ENCODE results near the gene LRRC15. TPM values are rescaled to one million over a fixed set of nuclear protein-coding genes. Genes with fewer than 3 reads are reported as not detected.

The LRRC15 gene
- polyA plus RNA-seq, 2 of the 4 experiments (the other 2 are of a cell fraction) = 0.05 to 0.14 TPM

DNA sequence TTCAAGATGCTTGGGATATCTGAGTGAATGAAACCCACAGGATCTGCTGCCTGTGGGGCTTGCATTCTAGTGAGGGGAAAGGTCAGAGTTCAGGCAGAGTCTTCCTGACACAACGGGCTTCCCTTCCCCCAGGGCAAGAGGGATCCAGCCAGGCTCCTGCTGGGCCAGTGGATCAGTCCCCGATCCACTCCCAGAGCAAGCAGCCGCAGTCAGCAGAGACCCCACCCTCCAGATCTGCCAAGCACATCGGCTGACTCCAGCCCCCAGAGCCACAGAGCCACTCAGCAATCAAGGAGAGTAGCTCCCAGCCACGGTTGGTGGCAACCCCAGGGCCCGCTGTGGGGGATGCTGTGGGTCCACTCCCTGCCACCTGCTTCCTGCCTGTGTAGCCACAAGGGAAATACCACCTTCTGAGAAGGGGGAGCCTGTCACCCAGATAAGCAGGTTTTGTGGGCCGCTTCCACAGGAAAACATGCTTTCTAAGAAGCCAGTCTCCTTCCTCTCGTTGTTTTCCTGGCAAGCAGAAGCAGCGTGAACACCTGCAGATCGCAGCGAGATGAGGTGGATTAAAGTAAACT, 63.3 kb downstream of the LRRC15 start:
- no peaks in the 10 kb centered on the region for H3K9me3 ChIP-seq
- WGBS (ENCODE audit: missing lambda C conversion rate) = 76% methylated on average over 10 of the region's 11 CpGs
- CTCF ChIA-PET = interaction anchor here (1.6 to 3.1 kb wide), 3 partner anchors 10 to 525 kb away, joined by 5 to 10 read pairs (median 9); no protein-coding TSS in a partner anchor
- H3K4me2 ChIP-seq = no peak overlapping the region
- peaks cover 13% of the 10 kb centered on the region for H3K4me1 ChIP-seq
- TF ChIP-seq ATOH8 (CRISPR knock-in tag; IDR thresholded peaks at IDR 0.05; ENCODE audit: low read depth) (no peak), EHF (CRISPR knock-in tag; IDR thresholded peaks at IDR 0.05) (no peak), RAD21 (conservative IDR thresholded peaks at IDR 0.05 in 1 of 2, IDR thresholded peaks at IDR 0.05 in 1 of 2) (no peak), CHD2 (IDR thresholded peaks at IDR 0.05; ENCODE audit: low read length, partially characterized antibody) (no peak), NR3C1 (IDR thresholded peaks at IDR 0.05) (no peak), RFX5 (IDR thresholded peaks at IDR 0.05) (no peak)
- TF ChIP-seq, protein P1, sequence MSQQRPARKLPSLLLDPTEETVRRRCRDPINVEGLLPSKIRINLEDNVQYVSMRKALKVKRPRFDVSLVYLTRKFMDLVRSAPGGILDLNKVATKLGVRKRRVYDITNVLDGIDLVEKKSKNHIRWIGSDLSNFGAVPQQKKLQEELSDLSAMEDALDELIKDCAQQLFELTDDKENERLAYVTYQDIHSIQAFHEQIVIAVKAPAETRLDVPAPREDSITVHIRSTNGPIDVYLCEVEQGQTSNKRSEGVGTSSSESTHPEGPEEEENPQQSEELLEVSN (IDR thresholded peaks at IDR 0.05; ENCODE audit: borderline replicate concordance, low read depth) = no peak
- TF ChIP-seq, protein P2, sequence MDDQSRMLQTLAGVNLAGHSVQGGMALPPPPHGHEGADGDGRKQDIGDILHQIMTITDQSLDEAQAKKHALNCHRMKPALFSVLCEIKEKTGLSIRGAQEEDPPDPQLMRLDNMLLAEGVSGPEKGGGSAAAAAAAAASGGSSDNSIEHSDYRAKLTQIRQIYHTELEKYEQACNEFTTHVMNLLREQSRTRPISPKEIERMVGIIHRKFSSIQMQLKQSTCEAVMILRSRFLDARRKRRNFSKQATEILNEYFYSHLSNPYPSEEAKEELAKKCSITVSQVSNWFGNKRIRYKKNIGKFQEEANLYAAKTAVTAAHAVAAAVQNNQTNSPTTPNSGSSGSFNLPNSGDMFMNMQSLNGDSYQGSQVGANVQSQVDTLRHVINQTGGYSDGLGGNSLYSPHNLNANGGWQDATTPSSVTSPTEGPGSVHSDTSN (IDR thresholded peaks at IDR 0.05) = no peak
- POLR2A ChIA-PET = no interaction called here
- no peak for DNase-seq (ENCODE audit: low read depth in 1 of 2, low spot score in 1 of 2)
- no peak overlapping the region for H3K27ac ChIP-seq
- no peak overlapping the region for H3K4me3 ChIP-seq
- FAIRE-seq = no peak
- no peak for ATAC-seq

DNA sequence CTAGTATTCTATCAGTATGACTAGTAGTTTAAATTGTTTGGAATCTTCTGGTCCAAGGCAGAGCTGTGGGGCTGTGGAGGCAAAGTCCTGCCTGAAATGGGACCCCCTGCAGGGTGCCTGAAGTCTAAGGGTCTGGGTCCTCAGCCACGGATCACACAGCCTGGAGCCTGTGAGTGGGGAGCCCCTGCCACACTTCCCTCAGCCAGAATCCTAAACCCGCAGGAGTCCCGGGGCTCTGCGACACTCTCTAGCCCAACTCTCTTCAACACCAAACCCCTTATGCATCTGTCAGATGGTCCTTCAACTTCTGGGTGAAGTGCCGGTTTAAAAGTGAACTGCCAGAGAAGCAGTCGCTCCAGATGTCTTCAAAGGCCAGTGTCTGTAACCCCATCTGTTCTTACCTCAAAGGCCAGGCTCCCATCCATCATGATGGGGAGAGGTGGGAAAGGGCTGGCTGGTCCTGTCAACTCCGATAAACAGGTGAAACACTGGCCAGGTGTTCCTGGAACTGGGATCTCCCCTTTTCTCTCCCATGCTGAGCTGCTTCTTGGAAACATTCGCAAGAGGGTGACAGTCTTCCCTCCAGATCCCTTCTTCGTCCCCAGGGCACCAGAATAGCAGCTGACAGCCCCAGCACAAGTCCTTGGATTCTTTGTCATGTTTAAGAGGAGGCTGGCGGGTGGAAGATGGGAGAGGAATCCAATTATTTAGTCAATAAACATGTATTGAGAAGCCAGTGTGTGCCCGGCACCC, 64.0 kb downstream of the LRRC15 start:
- no peak overlapping the region for H3K27ac ChIP-seq
- TF ChIP-seq KDM5A (IDR thresholded peaks at IDR 0.05) (no peak), FOSL2 (IDR thresholded peaks at IDR 0.05) (no peak), FOSL2 (CRISPR knock-in tag; IDR thresholded peaks at IDR 0.05) (no peak), ZC3H11A (IDR thresholded peaks at IDR 0.05) (no peak), ZSCAN20 (CRISPR knock-in tag; IDR thresholded peaks at IDR 0.05) (no peak), MYC (IDR thresholded peaks at IDR 0.05; ENCODE audit: borderline replicate concordance, low read length) (no peak), CHD4 (IDR thresholded peaks at IDR 0.05; ENCODE audit: borderline replicate concordance) (no peak), ELK1 (IDR thresholded peaks at IDR 0.05; ENCODE audit: low read depth, low read length) (no peak), FOXS1 (CRISPR knock-in tag; IDR thresholded peaks at IDR 0.05) (no peak), EP300 (IDR thresholded peaks at IDR 0.05) (no peak), PHF8 (IDR thresholded peaks at IDR 0.05; ENCODE audit: borderline replicate concordance, low read depth) (no peak), BHLHE40 (IDR thresholded peaks at IDR 0.05; ENCODE audit: low read depth, low read length) (no peak), EHF (CRISPR knock-in tag; IDR thresholded peaks at IDR 0.05) (no peak), USF2 (IDR thresholded peaks at IDR 0.05) (no peak), REST (IDR thresholded peaks at IDR 0.05) (no peak)
- TF ChIP-seq, protein P3, sequence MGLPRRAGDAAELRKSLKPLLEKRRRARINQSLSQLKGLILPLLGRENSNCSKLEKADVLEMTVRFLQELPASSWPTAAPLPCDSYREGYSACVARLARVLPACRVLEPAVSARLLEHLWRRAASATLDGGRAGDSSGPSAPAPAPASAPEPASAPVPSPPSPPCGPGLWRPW (IDR thresholded peaks at IDR 0.05) = no peak
- TF ChIP-seq, protein P1 (IDR thresholded peaks at IDR 0.05; ENCODE audit: borderline replicate concordance, low read depth) = no peak
- no peak overlapping the region for H3K4me3 ChIP-seq
- POLR2A ChIA-PET = no interaction called here
- FAIRE-seq = no peak
- ATAC-seq = no peak
- H3K9me3 ChIP-seq = no peaks in the 10 kb centered on the region
- WGBS (ENCODE audit: missing lambda C conversion rate) = 91% methylated on average over 10 of the region's 11 CpGs
- DNase-seq (ENCODE audit: low read depth in 1 of 2, low spot score in 1 of 2) = no peak
- H3K4me2 ChIP-seq = no peak overlapping the region
- CTCF ChIA-PET = interaction anchor here (0.7 to 3.1 kb wide), 4 partner anchors 10 to 525 kb away, joined by 3 to 10 read pairs (median 7); no protein-coding TSS in a partner anchor
- peaks cover 13% of the 10 kb centered on the region for H3K4me1 ChIP-seq
